GM06990 (cell line): ENCODE measurements around the gene ACKR2.

Source experiments
- DNase-seq: peaks from one replicate; pipeline ENCODE4 v3.0.0-alpha.2; 2011; ENCODE audit not compliant: insufficient read length; ENCODE audit errors: extremely low read depth
- H3K27me3 ChIP-seq: replicated peaks from 2 replicates; pipeline ENCODE4 v1.6.0; 2011; ENCODE audit warnings: low read length; ENCODE audit not compliant: control insufficient read depth, insufficient read depth
- H3K36me3 ChIP-seq: 2 replicates; pipeline ENCODE4 v1.5.1; 2011; ENCODE audit warnings: low read length; ENCODE audit not compliant: control insufficient read depth, insufficient read depth
- H3K4me3 ChIP-seq: replicated peaks from 2 replicates; pipeline ENCODE4 v1.5.1; 2011; ENCODE audit warnings: low read depth, mild to moderate bottlenecking, control low read depth, low read length
- TF ChIP-seq, protein P1 (sequence below): IDR thresholded peaks from 2 replicates; pipeline ENCODE4 v1.5.1; 2011; ENCODE audit warnings: low read length, control low read depth, mild to moderate bottlenecking, inconsistent platforms; ENCODE audit not compliant: insufficient read depth, poor library complexity, severe bottlenecking

ACKR2 gene, protein sequence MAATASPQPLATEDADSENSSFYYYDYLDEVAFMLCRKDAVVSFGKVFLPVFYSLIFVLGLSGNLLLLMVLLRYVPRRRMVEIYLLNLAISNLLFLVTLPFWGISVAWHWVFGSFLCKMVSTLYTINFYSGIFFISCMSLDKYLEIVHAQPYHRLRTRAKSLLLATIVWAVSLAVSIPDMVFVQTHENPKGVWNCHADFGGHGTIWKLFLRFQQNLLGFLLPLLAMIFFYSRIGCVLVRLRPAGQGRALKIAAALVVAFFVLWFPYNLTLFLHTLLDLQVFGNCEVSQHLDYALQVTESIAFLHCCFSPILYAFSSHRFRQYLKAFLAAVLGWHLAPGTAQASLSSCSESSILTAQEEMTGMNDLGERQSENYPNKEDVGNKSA

DNA sequence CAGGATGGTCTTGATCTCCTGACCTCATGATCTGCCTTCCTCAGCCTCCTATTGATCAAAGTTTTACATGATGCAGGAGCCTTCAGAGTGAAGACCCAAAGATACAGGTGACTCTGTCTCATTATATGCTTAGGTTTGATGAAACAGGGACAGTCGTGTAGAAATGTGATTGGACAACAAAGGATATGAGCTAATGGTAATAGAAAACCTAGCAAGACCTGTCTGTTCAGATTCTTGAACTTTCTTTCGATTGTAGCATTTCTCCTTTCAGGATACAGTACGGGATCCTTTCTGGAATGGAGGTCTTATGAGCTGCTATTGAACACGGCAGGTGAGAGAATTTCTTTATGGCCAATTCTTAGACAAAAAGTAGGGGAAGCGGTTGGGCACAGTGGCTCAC is at the start of gene ACKR2:
Gene ACKR2, plus strand, starts transcription at position 244 of the 400 bp plus-strand sequence. CDS start 55,058 bp downstream, outside the sequence.
- H3K4me3 ChIP-seq: no peak within 1 kb of the TSS
- TF ChIP-seq, protein P1, sequence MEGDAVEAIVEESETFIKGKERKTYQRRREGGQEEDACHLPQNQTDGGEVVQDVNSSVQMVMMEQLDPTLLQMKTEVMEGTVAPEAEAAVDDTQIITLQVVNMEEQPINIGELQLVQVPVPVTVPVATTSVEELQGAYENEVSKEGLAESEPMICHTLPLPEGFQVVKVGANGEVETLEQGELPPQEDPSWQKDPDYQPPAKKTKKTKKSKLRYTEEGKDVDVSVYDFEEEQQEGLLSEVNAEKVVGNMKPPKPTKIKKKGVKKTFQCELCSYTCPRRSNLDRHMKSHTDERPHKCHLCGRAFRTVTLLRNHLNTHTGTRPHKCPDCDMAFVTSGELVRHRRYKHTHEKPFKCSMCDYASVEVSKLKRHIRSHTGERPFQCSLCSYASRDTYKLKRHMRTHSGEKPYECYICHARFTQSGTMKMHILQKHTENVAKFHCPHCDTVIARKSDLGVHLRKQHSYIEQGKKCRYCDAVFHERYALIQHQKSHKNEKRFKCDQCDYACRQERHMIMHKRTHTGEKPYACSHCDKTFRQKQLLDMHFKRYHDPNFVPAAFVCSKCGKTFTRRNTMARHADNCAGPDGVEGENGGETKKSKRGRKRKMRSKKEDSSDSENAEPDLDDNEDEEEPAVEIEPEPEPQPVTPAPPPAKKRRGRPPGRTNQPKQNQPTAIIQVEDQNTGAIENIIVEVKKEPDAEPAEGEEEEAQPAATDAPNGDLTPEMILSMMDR: no peak
- no peaks in the 10 kb centered on the region for H3K36me3 ChIP-seq
- no peak for DNase-seq
- H3K27me3 ChIP-seq: no peaks in the 10 kb centered on the region

DNA sequence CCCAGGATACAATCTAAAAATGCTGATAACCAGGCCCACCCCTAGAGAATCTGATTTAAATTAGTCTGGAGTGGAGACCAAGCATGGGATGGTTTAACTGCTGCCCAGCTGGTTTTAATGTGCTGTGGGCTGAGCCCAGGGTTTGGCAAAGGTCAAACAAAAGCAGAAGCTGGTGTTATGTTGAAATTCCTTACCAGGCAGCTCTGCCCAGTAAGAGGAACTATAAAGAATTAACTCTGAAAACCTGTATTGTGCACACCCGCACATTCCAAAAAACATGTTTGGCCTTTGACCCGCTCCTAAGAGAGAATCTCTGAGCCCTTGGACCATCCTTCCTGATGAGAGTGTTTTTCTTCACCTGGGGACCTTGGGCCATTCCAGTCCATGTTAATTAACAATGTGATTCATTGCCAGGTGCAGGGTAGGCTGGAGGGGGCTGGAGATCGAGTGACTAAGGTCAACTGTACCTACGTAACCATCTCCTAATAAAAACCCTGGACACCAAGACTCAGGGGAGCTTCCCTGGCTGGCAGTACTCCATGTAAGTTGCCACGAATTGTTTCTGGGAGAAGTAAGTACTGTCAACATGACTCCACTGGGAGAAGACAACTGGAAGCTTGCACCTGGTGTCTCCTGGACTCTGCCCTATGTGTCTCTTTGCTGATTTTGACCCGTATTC is 47.1 kb upstream of the ACKR2 start:
- Histone ChIP-seq H3K27me3 (no peaks in the 10 kb centered on the region), H3K4me3 (no peak overlapping the region), H3K36me3 (no peaks in the 10 kb centered on the region)
- DNase-seq: no peak
- TF ChIP-seq, protein P1: no peak

DNA sequence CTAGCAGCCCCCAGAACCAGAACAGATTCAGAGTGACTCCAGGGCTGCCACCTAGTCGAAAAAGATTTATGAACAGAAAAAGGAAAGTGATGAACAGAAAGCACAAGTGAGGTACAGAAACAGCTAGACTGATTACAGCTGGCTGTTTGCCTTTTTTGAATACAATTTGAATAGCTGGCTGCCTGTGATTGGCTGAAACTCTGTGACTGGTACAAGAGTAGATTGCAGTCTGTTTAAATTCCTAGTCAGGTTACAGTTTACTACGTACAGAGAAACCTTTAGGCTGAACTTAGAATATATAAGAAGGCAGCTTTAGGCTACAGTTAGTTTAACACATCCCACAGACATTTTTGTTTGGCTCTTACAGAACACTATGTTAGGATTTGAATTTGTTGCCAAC is 46.2 kb upstream of the ACKR2 start:
- Histone ChIP-seq H3K36me3 (no peaks in the 10 kb centered on the region), H3K27me3 (no peaks in the 10 kb centered on the region), H3K4me3 (no peak overlapping the region)
- DNase-seq: no peak
- TF ChIP-seq, protein P1: no peak

DNA sequence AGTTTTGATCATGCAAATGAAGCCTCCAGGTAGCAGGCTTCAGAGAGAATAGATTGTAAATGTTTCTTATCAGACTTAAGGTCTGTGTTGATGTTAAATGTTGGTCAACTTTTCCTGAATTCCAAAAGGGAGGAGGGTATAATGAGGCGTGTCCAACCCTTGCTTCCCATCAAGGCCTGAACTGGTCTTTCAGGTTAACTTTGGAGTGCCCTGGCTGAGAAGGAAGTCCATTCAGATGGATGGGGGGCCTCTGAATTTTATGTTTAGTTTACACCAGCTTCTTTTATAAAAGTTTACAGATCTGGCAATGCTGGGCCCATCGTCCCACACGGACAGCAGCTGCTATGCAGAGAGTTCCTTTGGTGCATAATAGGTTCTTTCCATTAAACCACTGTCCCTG is 45.1 kb upstream of the ACKR2 start:
- H3K4me3 ChIP-seq: no peak overlapping the region
- TF ChIP-seq, protein P1: no peak
- no peaks in the 10 kb centered on the region for H3K36me3 ChIP-seq
- no peak for DNase-seq
- no peaks in the 10 kb centered on the region for H3K27me3 ChIP-seq

DNA sequence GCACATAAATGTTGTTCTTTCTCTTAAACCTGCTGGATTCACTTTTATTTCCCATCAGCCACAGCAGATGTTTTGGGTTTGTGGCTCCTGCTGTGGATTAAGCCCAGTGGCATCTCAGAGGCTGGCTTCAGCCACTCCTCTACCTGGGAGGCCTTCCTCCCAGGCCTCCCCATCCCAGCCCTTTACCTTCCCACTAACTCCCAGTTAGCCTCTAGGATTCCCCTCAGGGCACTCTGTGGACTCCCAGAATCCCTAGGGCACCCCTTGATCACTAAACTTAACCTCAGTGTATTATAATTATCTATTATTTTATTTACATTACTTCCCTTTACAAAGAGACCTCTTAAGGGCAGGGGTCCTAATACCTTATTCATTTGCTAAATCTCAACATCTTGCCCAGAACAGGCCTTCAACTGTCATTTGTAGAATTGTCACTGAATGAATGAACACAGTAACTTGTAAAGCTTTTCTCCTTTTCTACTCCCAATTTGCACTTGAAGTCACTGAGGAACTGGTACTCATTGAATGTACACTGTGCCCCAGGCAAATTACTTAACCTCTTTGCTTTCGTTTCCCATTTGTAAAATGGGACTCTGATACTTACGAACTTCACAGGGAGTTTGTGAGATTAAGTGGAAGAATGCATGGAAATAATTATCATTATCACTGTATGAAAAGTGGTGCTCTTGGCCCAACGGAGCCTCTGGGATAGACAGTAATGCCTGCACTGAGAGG is 44.5 kb upstream of the ACKR2 start:
- TF ChIP-seq, protein P1: no peak
- DNase-seq: no peak
- Histone ChIP-seq H3K4me3 (no peak overlapping the region), H3K36me3 (no peaks in the 10 kb centered on the region), H3K27me3 (no peaks in the 10 kb centered on the region)
